ENCODE measurements around the gene C16orf90. TPM values are rescaled to one million over a fixed set of nuclear protein-coding genes. Genes with fewer than 3 reads are reported as not detected.

Gene C16orf90
- total and polyA plus RNA-seq, 2 donors (not counting 1 experiment from before 2014, with no cell fraction given), result not detected

DNA sequence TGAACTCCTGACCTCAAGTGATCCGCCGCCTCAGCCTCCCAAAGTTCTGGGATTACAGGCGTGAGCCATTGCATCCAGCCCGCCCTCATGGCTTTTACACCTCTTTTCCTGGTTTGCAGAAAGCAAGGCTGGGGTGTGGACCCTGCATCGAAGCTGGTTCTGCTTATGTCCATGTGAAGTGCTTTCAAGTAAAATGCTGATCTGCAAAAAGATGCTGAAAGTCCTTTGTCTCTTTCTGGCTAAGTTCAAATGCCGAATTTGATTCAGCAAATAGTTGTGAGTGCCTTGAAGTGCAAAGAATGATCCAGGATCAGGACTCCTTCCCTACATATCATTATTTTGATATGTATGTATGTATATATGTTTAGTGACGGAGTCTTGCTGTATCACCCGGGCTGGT, 34.7 kb downstream of the C16orf90 start:
- Histone ChIP-seq H3K4me3 (replicated peaks in 1 of 4; ENCODE audit: control extremely low read depth in 1 of 4, insufficient read depth in 1 of 4, low read depth in 3 of 4, low read length in 4 of 4) (no peak overlapping the region), H3K4me2 (ENCODE audit: extremely low read depth, insufficient read depth, low read length) (no peak overlapping the region), H4K20me1 (ENCODE audit: control insufficient read depth, extremely low read depth, insufficient read depth, low read length) (no peaks in the 10 kb centered on the region), H3K9ac (ENCODE audit: insufficient read depth, low read length) (no peak overlapping the region), H3K9me3 (ENCODE audit: control insufficient read depth, insufficient read depth, low read depth, low read length) (no peaks in the 10 kb centered on the region), H3K79me2 (ENCODE audit: control insufficient read depth, insufficient read depth, low read length) (peaks cover 70% of the 10 kb centered on the region), H2AFZ (ENCODE audit: low read length) (no peak overlapping the region), H3K27ac (ENCODE audit: insufficient read depth, low read length) (no peak overlapping the region), H3K4me1 (ENCODE audit: control insufficient read depth, extremely low read depth, insufficient read depth, low read length) (peaks cover 3% of the 10 kb centered on the region), H3K36me3 (ENCODE audit: control insufficient read depth, insufficient read depth, low read length) (peaks cover 2% of the 10 kb centered on the region), H3K27me3 (ENCODE audit: control insufficient read depth, insufficient read depth, low read length) (no peaks in the 10 kb centered on the region)
- TF ChIP-seq, protein P1, sequence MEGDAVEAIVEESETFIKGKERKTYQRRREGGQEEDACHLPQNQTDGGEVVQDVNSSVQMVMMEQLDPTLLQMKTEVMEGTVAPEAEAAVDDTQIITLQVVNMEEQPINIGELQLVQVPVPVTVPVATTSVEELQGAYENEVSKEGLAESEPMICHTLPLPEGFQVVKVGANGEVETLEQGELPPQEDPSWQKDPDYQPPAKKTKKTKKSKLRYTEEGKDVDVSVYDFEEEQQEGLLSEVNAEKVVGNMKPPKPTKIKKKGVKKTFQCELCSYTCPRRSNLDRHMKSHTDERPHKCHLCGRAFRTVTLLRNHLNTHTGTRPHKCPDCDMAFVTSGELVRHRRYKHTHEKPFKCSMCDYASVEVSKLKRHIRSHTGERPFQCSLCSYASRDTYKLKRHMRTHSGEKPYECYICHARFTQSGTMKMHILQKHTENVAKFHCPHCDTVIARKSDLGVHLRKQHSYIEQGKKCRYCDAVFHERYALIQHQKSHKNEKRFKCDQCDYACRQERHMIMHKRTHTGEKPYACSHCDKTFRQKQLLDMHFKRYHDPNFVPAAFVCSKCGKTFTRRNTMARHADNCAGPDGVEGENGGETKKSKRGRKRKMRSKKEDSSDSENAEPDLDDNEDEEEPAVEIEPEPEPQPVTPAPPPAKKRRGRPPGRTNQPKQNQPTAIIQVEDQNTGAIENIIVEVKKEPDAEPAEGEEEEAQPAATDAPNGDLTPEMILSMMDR (conservative IDR thresholded peaks at IDR 0.05 in 1 of 2, IDR thresholded peaks at IDR 0.05 in 1 of 2; ENCODE audit: low read depth in 1 of 2, low read length in 2 of 2), result no peak
- no peak for TF ChIP-seq EZH2 (IDR thresholded peaks at IDR 0.05; ENCODE audit: low read length, missing control alignments)
- no peak for DNase-seq (ENCODE audit: low read depth in 2 of 2)

DNA sequence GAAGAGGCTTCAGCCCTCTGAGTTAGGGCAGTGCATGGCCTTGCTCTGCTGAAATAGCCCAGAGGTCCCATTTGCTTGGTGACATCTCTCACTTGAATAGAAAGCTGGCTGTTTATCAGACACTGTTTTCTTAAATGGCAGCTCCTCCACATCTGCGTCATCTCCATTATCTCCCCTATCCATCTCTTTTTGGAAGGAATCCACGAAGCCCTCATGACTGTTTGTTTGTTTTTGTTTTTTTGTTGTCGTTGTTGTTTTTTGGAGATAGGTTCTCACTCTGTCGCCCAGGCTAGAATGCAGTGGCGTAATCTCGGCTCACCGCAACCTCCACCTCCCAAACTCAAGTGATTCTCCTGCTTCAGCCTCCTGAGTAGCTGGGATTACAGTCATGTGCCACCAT, 35.2 kb downstream of the C16orf90 start:
- no peak overlapping the region for H3K27ac ChIP-seq (ENCODE audit: insufficient read depth, low read length)
- H3K4me1 ChIP-seq (ENCODE audit: control insufficient read depth, extremely low read depth, insufficient read depth, low read length), result peaks cover 3% of the 10 kb centered on the region
- H3K4me2 ChIP-seq (ENCODE audit: extremely low read depth, insufficient read depth, low read length), result peak overlapping the region; percentile 0
- H3K4me3 ChIP-seq (replicated peaks in 1 of 4; ENCODE audit: control extremely low read depth in 1 of 4, insufficient read depth in 1 of 4, low read depth in 3 of 4, low read length in 4 of 4), result peak overlapping the region in 1 of 4 experiments; percentile 88
- no peaks in the 10 kb centered on the region for H3K9me3 ChIP-seq (ENCODE audit: control insufficient read depth, insufficient read depth, low read depth, low read length)
- H4K20me1 ChIP-seq (ENCODE audit: control insufficient read depth, extremely low read depth, insufficient read depth, low read length), result no peaks in the 10 kb centered on the region
- H3K36me3 ChIP-seq (ENCODE audit: control insufficient read depth, insufficient read depth, low read length), result no peaks in the 10 kb centered on the region
- no peaks in the 10 kb centered on the region for H3K27me3 ChIP-seq (ENCODE audit: control insufficient read depth, insufficient read depth, low read length)
- no peak overlapping the region for H2AFZ ChIP-seq (ENCODE audit: low read length)
- no peak overlapping the region for H3K9ac ChIP-seq (ENCODE audit: insufficient read depth, low read length)
- TF ChIP-seq, protein P1 (conservative IDR thresholded peaks at IDR 0.05 in 1 of 2, IDR thresholded peaks at IDR 0.05 in 1 of 2; ENCODE audit: low read depth in 1 of 2, low read length in 2 of 2), result no peak
- no peak for TF ChIP-seq EZH2 (IDR thresholded peaks at IDR 0.05; ENCODE audit: low read length, missing control alignments)
- no peak for DNase-seq (ENCODE audit: low read depth in 2 of 2)
- peaks cover 66% of the 10 kb centered on the region for H3K79me2 ChIP-seq (ENCODE audit: control insufficient read depth, insufficient read depth, low read length)

DNA sequence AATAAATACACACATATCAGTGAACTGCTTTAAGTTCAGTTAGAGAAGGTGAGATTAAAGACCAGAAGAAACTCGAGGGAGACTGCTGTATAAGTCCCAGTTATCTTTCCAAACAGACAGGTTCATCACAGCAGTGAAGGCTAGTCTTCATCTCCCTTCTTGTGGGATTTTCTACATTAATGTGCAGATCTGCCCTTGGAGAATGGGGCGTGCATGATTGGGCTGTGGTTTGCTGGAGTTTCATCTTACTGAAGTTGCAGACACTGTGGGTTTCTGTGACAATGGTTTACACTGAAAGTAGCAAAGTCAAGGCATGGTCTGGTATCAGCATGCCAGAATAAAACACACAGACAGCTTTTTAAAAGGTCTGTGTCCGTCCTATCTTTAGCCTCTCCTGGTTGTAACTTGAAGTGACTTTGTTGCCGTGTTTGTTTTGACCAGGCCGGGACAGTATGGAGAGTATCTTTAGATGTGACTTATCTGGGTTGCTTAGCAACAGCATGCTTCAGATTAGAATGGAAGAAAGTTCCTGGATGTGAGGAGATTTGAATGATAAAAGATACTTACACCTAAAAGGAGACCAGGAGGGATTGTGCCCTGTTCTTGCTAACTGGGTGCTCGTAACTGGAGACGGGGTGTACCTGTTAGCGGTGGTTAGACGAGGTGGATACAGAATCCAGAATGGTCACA, 35.7 kb downstream of the C16orf90 start:
- Histone ChIP-seq H3K27me3 (ENCODE audit: control insufficient read depth, insufficient read depth, low read length) (no peaks in the 10 kb centered on the region), H3K79me2 (ENCODE audit: control insufficient read depth, insufficient read depth, low read length) (peaks cover 61% of the 10 kb centered on the region), H3K27ac (ENCODE audit: insufficient read depth, low read length) (peak overlapping the region; percentile 86), H3K4me2 (ENCODE audit: extremely low read depth, insufficient read depth, low read length) (peak overlapping the region; percentile 70), H3K9ac (ENCODE audit: insufficient read depth, low read length) (no peak overlapping the region), H3K4me3 (replicated peaks in 1 of 4; ENCODE audit: control extremely low read depth in 1 of 4, insufficient read depth in 1 of 4, low read depth in 3 of 4, low read length in 4 of 4) (peak overlapping the region; percentile 71 to 94 (median 87)), H4K20me1 (ENCODE audit: control insufficient read depth, extremely low read depth, insufficient read depth, low read length) (no peaks in the 10 kb centered on the region), H3K4me1 (ENCODE audit: control insufficient read depth, extremely low read depth, insufficient read depth, low read length) (peaks cover 3% of the 10 kb centered on the region), H3K36me3 (ENCODE audit: control insufficient read depth, insufficient read depth, low read length) (no peaks in the 10 kb centered on the region), H2AFZ (ENCODE audit: low read length) (no peak overlapping the region), H3K9me3 (ENCODE audit: control insufficient read depth, insufficient read depth, low read depth, low read length) (no peaks in the 10 kb centered on the region)
- TF ChIP-seq, protein P1 (conservative IDR thresholded peaks at IDR 0.05 in 1 of 2, IDR thresholded peaks at IDR 0.05 in 1 of 2; ENCODE audit: low read depth in 1 of 2, low read length in 2 of 2), result no peak
- no peak for TF ChIP-seq EZH2 (IDR thresholded peaks at IDR 0.05; ENCODE audit: low read length, missing control alignments)
- DNase-seq (ENCODE audit: low read depth in 2 of 2), result peak in 1 of 2 donors; percentile 34

Measured in fibroblast of lung (primary cell).